Panc1 (cell line): ENCODE measurements around the gene SAP30BP.

Source experiments
- POLR2AphosphoS5 ChIP-seq: IDR thresholded peaks from 2 replicates; pipeline ENCODE4 v1.6.1; 2012; ENCODE audit warnings: mild to moderate bottlenecking, low read depth, low read length, moderate library complexity
- TCF7L2 ChIP-seq: IDR thresholded peaks from 2 replicates; pipeline ENCODE4 v1.6.1; 2011; ENCODE audit warnings: mild to moderate bottlenecking, low read depth, low read length, inconsistent platforms
- TF ChIP-seq, protein P1 (sequence below): fragments of 450-650 bp; IDR thresholded peaks from 2 replicates; pipeline ENCODE4 v1.5.1; 2017; ENCODE audit warnings: mild to moderate bottlenecking

DNA sequence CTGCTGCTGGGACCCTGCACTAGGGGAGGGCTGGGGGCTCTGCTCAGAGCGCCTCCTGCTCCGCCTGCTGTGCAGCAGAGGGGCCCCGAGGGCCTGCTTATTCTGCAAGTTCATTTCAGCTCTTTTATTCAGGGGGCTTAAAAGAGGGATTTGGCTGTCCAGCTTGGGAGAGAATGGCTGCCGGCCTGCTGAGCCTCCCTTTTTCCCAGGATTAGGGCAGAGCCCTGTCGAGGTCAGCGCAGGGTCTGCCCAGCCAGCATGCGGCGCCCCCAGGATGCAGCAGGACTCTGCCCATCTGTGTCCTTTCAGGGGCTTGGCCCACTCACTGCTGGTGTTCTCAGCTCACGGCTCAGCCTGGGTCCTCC is 32.8 kb upstream of the SAP30BP start:
- TF ChIP-seq, protein P1, sequence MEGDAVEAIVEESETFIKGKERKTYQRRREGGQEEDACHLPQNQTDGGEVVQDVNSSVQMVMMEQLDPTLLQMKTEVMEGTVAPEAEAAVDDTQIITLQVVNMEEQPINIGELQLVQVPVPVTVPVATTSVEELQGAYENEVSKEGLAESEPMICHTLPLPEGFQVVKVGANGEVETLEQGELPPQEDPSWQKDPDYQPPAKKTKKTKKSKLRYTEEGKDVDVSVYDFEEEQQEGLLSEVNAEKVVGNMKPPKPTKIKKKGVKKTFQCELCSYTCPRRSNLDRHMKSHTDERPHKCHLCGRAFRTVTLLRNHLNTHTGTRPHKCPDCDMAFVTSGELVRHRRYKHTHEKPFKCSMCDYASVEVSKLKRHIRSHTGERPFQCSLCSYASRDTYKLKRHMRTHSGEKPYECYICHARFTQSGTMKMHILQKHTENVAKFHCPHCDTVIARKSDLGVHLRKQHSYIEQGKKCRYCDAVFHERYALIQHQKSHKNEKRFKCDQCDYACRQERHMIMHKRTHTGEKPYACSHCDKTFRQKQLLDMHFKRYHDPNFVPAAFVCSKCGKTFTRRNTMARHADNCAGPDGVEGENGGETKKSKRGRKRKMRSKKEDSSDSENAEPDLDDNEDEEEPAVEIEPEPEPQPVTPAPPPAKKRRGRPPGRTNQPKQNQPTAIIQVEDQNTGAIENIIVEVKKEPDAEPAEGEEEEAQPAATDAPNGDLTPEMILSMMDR = no peak
- TF ChIP-seq TCF7L2 = no peak
- TF ChIP-seq POLR2AphosphoS5 = no peak
